Smooth muscle cell of the pulmonary artery (primary cell): ENCODE data around the gene CD40. TPM values are rescaled to one million over a fixed set of nuclear protein-coding genes. Genes with fewer than 3 reads are reported as not detected.

Source experiments
- total RNA-seq: library from RNA; depleted of rRNA; stranded (reverse); fragments of >200 nt; gene quantifications from 2 replicates; pipeline ENCODE4 v1.2.3, GENCODE V29; 2014

CD40 gene
- 1.1 and 8.8 TPM in 2 replicates for total RNA-seq

DNA sequence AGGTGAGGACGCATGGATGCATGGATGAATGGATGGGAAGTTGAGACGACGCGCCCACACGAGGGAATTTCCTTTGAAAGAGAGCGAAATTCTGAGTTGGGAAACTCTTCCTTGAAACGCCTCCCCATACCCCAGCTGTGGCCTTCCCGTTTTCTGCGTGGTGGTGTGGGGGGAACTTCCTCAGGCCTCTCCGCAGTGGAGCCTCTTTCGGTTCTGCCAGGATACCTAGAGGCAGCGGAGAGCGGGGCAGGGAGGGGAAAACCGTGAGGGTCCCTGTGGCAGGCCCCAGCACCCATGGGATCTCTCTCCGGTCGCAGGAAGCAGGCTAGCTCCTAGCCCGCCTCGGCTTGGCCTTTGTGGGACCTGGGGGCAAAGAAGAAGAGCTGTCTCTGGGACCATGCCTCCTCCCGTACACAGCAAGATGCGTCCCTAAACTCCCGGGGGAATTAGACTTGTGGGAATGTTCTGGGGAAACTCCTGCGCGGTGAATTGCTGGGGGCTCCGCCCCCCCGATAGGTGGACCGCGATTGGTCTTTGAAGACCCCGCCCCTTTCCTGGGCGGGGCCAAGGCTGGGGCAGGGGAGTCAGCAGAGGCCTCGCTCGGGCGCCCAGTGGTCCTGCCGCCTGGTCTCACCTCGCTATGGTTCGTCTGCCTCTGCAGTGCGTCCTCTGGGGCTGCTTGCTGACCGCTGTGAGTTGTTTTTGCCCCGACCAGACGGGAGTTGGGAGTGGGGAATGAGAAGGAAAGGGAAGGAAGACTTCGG, at the start of gene CD40:
TSS of gene CD40 (plus strand) at position 611 of the 764 bp plus-strand sequence. CDS start at position 641, 30 bp downstream.

DNA sequence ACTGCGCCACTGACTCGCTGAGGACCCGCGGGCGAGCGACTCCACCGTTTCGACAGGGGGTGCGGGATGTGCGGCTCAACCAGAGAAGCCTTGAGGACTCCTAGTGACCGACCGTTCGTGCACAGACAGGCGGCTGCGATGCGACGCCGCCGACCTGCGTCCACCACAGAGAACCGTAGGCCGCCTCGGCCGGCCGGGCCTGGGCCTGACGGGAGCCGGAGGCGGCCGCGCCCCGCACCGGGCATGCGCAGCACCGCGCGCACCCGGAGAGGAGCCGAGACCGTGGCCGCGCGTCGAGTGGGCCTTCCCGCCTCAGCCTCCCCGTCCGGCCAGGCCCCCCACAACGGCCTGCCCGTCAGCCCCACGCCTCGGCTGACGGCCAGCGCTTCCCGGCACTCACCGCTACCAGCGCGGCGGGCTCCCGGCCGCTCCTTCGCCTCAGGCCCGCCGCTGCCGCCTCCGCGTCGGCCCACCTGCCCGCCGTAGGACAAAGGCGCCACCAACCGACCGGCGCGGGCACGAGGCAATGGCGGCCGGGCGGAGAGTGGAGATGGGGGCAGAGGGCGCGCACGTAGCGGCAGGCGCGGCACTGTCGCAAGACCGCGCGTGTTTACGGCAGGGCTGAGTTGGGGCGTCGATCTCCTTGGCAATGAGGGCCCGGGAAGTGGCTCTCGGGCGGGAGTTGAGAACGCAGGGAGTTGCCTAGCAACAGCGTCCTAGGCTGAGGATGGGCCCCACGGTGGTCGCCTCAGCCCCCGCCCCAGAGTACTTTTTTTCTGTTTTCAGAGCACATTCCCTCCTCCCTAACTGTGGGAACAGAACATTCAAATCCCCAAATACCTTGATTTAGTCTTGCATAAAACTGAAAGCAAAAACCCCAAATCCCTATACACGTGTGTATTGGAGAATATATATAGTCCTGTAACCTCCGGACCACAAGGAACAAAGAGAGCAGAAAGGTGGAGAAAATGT, 28.4 kb upstream of the CD40 start, which contains the start of gene NCOA5:
TSS of gene NCOA5 (minus strand) at position 546 of the 972 bp plus-strand sequence. CDS start 10,538 bp downstream, outside the sequence.

Other genes with a start within 250 kb of the CD40 start
- 5.8 and 6.0 TPM in 2 replicates for gene ZSWIM1, start 237.1 kb upstream of the CD40 start, total RNA-seq
- gene SPATA25, start 230.7 kb upstream of the CD40 start, total RNA-seq: 0.65 and 2.0 TPM in 2 replicates
- 3.8 and 4.5 TPM in 2 replicates for gene NEURL2, start 227.1 kb upstream of the CD40 start, total RNA-seq
- gene CTSA, start 227.0 kb upstream of the CD40 start, total RNA-seq: 174 and 186 TPM in 2 replicates
- 59.2 and 75.1 TPM in 2 replicates for gene PLTP, start 206.2 kb upstream of the CD40 start, total RNA-seq
- 13.9 and 15.1 TPM in 2 replicates for gene PCIF1, start 183.6 kb upstream of the CD40 start, total RNA-seq
- 11.3 and 15.4 TPM in 2 replicates for gene ZNF335, start 146.1 kb upstream of the CD40 start, total RNA-seq
- gene MMP9, start 109.4 kb upstream of the CD40 start, total RNA-seq: not detected in 2 replicates
- gene SLC12A5, start 89.1 kb upstream of the CD40 start, total RNA-seq: 0.07 TPM in 1 of 2 replicates, not detected in the other
- gene NCOA5, start 28.4 kb upstream of the CD40 start, total RNA-seq: 9.3 and 9.6 TPM in 2 replicates
- gene CDH22, start 190.2 kb downstream of the CD40 start, total RNA-seq: not detected in 2 replicates